Measurements from ENCODE around the gene MCM8. TPM values are rescaled to one million over a fixed set of nuclear protein-coding genes. Genes with fewer than 3 reads are reported as not detected.
"Not testable (repeated sequence)": the region's sequence is repeated elsewhere in the genome, so short reads cannot be mapped to it uniquely, and the experiment has no call there.

The MCM8 gene
- total RNA-seq, 1 experiment from 2014 or later: 36.2 TPM

DNA sequence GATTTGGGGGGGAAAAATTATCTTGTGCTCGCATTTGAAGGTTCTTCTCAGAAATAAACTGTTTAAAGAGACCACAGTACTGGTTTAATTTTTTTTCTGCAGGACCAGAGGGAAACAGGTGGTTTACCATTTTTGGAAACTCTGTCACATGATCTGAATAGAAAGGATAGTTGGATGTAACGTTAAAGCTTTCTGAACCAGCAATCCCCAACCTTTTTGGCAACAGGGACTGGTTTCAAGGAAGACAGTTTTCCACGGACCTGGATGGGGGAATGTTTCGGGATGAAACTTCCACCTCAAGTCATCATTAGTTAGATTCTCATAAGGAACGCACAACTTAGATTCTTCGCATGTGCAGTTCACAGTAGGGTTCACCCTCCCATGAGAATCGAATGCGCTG, 50.4 kb downstream of the MCM8 start:
- DNase-seq (ENCODE audit: low read depth): no peak

DNA sequence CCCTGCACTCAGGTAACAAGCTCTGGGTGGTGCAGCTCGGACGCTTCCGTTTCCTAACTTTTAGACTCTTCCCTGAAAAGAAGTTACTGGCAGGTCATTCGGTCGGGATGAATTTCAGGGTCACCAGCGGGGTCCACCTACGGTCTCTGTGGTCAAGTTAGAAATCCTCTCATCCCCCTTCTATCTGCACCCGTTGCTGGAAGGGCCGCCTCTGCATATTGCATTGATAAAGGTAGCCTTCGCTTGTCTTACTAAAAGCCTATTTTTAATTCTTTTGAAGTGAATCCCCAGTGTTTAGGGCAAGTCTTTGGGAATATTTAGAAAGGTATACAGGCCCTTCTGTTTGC, 56.1 kb downstream of the MCM8 start:
- DNase-seq (ENCODE audit: low read depth): peak; percentile 16

DNA sequence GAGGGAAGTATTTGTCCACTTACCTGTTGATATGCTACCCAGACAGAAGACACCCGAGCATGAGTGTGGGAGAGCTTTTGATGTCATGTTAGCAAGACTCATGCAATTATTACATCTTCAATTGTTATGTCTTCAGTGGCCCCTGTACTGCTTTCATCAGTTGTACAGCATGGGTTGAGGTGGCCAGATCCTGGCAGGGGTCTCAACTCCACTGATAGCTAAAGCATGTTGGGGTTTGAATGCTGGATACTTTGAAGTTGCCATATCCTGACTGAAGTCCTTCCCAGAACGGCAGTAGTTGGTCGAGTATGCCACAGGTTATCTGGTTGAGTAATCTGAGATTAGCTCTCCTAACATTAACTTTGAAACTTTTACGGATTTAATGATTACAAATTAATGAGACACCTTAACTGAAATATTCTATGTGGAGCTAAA, 56.7 kb downstream of the MCM8 start:
- DNase-seq (ENCODE audit: low read depth): peak; percentile 32

DNA sequence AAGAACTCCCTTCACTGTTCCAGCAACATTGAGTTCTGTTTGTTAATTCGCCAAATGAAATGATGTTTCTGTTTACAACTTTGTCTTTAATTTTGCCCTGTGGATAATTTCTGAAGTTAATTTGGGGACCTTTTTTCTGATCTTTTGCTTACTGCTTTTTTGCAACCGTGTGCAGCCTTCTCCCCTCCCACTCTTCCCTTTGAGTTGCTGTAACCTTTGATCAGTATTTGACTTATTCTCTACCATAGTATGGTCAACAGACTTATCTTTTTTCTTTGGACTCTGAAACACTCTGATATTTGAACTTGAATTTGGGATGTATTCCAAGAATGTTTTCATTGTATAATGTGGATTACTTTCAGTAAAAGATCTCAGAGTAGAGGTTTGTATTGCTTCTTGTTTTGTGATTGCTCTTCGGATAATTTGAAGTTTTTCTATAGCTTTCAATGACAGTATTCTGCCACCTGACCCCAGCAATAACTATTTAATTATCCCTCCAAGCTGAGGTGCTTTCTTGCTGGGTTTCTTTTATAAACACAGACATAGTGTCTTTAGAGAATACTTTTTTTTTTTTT, 57.2 kb downstream of the MCM8 start:
- DNase-seq (ENCODE audit: low read depth): no peak

DNA sequence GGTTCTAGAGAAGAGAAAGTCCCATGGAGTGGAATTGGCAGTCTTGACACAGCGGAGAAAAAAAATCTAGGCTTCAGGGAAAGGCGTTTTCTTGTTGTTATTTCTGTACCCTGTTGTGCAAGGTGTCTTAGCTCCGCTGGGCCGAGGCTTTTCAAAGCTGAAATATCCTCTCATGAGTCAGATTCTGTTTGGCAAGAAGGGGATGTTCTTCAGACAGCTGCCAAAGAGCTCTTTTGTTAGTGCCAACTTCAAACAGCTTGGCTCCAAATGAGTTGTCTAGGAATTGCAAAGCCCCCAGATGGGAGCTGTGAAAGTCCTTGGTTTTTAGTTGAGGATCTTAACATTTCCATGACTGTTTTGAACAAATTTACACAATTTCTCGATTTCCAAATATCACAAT, 57.8 kb downstream of the MCM8 start:
- DNase-seq (ENCODE audit: low read depth): peak; percentile 89

DNA sequence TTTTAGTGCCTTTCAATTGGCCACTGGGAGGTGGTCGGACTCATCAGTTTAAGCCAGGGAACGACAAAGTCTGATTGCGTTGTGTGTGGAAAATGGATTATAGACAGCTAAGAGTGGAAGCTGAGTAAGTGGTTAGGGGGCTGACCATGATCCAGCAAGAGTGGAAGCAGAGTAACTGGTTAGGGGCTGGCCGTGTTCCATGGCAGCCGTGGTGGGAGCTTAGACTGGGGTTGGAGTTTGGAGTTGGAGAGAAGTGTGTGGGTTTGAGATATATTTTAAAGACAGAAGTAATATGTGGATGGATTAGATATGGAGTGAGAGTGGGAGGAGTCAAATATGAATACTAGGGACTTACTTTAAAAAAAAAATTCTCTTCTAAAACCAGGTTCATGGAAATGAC, 61.7 kb downstream of the MCM8 start:
- no peak for DNase-seq (ENCODE audit: low read depth)

DNA sequence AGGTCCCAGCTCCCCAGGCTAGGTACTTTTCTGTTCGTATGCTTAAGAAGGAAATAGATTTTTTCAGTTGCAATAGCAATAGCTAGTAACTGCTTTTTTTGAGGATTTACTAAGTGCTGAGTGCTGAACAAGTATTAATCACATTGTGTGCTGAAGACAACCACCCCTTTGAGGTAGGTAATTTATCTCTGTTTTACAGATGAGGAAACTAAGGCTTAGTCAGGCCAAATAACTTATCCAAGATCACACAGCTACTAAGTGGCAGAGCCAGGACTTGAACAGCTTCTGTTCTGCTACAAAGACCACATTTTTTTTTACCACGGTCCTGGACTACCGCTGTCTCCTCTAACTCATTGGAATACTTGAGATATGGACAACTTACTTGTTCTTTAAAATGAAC, 63.6 kb downstream of the MCM8 start:
- DNase-seq (ENCODE audit: low read depth): no peak

DNA sequence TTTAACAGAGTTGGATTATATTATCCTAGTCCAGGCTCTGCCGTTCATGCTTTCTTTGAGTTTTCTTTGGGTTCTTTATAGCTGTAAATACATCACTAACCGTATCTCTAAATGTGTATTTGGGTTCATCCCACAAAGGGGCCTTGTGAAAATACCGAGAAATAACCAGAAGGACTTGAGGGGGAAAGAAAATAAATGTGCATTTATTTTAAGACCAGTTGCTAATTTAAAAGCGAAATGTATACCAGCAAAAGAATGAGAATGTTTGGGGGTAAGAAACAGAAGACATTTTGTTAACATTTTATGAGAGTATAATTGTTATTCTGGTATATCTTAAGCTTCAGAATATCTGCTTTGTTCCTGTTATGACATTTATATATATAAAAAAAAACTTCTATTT, 64.5 kb downstream of the MCM8 start:
- DNase-seq (ENCODE audit: low read depth): no peak

DNA sequence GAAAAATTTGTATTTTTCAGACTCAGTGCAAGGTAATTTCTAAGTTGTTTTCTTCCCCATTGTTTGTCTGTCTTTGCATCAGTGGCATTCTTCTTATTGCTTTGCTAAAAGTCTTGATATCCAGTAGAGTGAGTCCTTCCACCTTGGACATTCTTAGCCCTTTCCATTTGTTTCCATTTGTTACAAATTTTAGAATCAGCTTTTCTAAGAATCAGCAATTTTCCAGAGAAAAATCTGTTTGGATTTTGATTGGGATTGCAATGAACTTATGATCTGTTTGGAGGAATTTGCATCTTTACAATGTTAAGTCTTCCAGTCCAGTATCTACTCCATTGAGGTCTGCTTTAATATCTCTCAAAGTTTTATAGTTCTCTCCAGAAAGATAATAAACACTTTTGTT, 67.0 kb downstream of the MCM8 start:
- no peak for DNase-seq (ENCODE audit: low read depth)

DNA sequence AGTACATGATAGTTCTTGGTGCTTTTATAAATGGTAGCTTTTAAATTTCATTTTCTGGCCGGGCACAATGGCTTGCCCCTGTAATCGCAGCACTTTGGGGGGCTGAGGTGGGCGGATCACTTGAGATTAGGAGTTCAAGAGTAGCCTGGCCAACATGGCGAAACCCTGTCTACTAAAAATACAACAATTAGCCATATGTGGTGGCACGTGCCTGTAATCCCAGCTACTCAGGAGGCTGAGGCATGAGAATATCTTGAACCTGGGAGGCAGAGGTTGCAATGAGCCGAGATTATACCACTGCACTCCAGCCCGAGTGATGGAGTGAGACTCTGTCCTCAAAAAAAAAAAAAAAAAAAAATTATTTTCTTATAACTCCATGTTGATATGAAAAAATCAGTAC, 67.4 kb downstream of the MCM8 start:
- DNase-seq (ENCODE audit: low read depth): no peak

DNA sequence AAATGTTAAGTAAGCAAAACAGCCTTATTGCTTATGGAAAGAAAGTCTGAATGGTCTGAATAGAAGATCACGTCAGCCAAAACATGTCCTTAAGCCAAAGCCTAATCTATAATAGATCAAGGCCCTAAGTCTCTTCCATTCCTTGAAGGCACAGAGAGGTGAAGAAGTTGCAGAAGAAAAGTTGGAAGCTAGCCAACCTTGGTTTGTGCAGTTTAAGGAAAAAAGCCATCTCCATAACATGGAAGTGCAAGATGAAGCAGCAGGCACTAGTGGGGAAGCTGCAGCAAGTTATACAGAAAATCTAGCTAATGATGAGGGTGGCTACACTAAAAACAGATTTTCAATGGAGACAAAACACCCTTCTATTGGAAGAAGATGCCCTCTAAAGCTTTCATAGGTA, 74.3 kb downstream of the MCM8 start:
- no peak for DNase-seq (ENCODE audit: low read depth)

DNA sequence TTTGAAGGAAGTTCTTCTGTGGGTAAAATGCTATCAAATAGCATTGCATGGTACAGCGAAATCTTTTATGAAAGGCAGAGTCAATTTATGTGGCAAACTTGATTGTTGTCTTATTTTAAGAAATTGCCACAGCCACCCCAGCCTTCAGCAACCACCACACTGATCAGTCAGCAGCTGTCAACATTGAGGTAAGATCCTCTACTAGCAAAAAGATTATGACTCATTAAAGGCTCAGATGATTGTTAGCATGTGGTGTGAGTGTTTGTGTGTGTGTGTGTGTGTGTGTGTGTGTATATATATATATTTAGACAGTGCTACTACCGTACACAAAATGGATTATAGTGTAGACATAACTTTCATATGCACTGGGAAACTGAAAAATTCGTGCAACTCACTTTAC, 75.6 kb downstream of the MCM8 start:
- peak; percentile 67 for DNase-seq (ENCODE audit: low read depth)

DNA sequence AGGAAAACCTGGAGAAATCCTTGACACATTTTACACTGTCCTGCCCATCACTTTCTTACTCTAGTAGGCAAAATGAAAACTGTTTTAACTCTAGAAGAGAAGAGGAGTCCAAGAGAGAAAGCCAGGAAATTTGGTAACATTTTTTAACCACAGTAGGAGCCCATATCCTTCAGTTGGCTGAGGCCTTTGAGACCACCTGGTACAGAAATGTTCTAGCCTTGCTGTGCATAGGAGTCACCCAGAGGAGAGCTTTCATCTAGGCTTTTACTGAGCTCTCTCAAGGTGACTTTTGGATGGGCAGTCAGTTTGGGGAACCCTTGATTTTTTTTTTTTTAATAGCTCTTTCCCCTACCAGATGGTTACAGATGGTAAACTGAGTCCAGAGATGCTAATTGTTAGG, 78.4 kb downstream of the MCM8 start:
- DNase-seq (ENCODE audit: low read depth): no peak

DNA sequence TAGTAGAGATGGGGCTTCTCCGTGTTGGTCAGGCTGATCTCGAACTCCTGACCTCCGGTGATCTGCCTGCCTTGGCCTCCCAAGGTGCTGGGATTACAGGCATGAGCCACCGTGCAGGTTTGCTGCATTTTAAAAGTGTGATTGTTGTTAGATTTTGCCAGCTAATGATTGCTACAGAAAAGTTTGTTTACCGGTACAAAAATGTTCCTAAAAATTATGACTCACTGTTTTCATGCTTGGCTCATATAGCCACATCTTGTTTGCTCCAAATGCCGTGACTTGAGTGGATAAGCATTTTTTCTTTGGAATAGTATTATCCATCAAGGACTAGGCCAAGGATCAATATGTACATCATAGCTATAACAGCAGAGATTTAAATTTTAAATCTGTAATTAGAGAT, 79.1 kb downstream of the MCM8 start:
- no peak for DNase-seq (ENCODE audit: low read depth)

DNA sequence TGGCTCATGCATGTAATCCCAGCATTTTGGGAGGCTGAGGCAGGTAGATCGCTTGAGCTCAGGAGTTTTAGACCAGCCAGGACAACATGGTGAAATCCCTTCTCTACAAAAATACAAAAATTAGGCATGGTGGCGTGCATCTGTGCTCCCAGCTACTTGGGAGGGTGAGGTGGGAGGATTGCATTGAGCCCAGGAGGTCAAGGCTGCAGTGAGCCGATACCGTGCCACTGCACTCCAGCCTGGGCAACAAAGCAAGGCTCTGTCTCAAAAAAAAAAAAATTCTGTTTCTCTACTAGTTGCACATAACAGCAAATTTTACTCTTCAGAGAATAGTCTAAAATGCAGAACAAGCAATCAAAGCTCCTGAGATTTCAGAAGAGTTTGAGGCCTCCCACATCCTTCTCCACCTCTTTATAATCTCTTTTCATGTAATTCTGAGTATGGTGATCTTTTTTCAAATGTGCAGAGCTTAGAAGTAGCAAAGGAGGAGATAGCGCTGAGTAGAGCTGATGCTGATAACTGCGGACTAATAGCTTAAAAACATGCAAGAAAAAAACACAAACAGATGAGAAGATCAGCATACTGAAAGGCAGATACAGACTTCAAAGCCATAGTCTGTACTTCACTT, 80.1 kb downstream of the MCM8 start:
- DNase-seq (ENCODE audit: low read depth): no peak

DNA sequence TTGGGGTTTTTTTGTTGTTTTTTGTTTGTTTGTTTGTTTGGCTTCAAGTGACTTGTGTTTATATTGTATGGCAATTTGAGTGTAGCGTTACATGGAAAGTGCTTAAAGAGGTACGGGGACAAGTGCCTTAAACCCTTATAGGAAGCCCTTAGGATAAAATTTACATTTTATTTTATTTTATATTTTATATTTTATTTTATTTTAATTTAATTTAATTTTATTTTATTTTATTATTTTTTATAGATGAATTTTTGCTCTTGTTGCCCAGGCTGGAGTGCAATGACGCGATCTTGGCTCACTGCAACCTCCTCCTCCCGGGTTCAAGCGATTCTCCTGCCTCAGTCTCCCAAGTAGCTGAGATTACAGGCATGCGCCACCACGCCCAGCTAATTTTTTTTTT, 82.5 kb downstream of the MCM8 start:
- DNase-seq (ENCODE audit: low read depth): not testable (repeated sequence)

DNA sequence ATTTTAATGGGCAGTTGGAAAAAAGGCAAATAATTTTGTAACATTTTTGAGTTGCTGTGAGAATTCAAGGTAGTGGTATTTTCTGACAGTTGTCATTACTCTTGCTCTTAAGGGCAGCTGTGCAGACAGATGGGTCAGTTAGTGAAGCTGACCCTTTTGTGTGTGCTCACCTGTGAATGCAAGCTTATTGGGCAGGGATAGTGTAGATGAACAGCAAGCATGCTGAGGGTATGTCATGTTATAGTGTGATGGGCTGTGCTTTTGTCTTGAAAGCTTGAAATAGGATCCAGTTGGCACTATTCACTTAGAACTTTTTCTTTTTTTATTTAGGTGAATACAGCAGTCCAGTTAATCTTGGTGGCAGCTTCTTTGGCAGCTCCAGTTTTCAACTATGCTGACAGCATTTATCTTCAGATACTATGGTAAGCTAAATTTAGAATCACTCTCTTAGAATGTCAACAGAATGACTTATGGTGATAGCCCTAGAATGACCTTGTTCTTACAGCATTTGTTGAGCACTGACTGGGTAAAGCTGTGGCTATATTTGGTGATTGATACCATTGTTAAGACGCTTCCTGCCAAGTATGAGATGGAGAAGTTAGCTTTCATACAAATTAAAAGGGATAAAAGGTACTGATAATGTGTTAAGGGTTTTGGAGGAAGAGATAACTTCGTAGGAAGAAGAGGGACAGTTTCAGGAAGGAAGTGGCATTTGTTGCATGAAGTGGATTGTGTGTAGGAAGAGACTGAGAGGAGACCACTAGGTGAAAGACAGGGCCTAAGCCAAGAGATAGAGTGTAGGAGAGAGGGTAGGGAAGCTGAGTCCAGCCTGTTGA, 83.9 kb downstream of the MCM8 start:
- DNase-seq (ENCODE audit: low read depth): no peak

DNA sequence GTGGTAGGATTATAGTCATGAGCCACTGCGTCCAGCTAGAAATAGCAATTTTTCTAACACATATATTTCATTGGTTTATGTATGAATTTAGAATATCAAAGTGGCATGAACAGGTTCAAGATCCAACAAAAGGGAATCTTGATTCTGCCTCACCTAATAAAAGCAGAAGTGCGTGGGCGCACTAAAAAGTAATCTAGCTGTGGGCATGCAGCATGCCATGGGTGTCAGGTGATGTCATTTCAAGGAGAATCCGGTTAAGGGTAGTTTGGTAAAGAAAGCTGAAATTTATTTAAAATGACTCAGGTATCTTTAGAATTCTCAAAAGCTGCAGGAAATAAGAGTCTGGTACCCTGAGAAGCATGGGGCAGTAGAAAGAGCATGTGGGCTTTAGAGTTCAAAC, 85.8 kb downstream of the MCM8 start:
- no peak for DNase-seq (ENCODE audit: low read depth)

DNA sequence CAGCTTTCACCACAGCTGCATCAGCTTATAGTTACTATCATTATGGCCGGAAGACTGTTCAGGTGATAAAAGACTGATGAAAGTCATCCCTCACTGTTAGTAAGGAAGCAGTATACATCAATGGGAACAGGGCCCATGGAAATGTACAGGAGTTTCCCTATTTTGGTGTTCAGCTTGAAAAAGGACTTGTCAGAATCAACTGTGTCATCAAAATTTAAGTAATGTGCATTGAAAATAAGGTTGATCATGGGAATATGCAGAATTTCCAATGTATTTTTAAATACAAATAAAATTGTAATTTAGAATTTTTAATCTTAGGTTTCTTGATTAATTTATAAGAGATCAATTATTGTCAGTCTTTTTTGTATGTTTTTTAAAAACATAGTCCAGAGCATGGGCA, 86.6 kb downstream of the MCM8 start:
- no peak for DNase-seq (ENCODE audit: low read depth)

DNA sequence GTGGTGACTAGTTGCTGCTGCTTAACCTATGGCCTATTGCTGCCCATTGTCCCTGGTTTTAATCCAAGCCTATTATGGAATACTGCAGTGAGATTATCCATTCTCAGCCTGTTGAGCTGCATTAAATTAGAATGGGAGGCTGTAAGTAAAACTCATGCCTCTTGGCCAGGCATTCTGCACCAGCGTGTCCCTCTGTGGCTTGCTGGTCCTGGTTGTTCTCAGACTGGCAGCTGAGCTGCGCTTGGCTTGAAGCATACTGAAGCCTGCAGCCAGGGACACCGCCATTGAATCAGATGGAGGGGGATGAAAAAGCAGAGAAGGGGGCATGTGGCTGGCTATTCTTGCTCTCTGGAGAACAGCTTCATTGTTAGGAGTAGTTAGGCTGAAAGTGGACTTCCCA, 87.8 kb downstream of the MCM8 start:
- no peak for DNase-seq (ENCODE audit: low read depth)

DNA sequence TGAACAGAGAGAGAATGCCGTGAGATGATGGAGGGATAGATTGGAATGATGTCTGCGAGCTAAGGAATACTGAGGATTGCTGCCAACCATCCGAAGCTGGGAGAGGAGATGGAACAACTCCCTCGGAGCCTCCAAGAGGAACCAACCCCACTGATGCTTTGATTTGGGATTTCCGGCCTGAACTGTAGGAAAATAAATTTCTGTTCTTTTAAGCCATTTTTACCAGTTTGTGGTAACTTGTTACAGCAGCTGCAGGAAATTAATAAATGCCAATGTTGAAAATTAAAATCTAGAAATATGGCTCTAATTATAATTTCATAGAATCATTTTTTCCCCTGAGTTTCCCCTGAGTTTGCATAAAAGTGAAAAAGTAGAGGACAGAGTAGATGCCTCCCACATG, 89.3 kb downstream of the MCM8 start:
- no peak for DNase-seq (ENCODE audit: low read depth)

DNA sequence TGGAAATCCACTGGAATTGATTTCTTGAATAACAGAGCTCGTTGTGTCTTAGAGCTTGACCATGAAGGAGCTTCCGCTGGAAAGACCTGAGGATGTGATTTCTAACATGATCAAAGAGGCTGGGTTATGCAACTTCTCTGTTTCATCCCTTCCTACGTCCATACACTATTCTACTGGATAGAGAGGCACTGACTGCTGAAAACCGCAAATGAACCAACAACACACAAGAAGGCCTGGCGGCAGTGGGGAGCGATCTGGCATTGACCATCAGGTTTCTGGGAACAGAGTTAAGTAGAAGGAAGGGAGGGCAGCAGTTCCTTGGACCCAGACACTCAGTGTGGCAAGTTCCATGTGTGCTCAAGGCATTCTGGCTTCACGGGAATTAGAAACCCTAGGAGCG, 90.1 kb downstream of the MCM8 start:
- no peak for DNase-seq (ENCODE audit: low read depth)

Measured in M059J (cell line).